Heart left ventricle (tissue), 13 donors: ENCODE results near the gene CDH23.

Source experiments
- POLR2A ChIP-seq, 2 donors: fragments of 450-650 bp; IDR thresholded peaks; one replicate each; pipeline ENCODE4 v1.6.1; 2017; ENCODE audit warnings: antibody characterized with exemption in 2 of 2, mild to moderate bottlenecking in 2 of 2, moderate library complexity in 2 of 2
- TF ChIP-seq, protein P1 (sequence below), 12 donors: fragments of 200-600 bp; sonication (generic) in 4 of 12; IDR thresholded peaks; one replicate each; pipeline versions ENCODE4 v1.5.0 to v1.8.0; 2018 to 2022; ENCODE audit warnings: antibody characterized with exemption in 12 of 12, mild to moderate bottlenecking in 5 of 12
- donor health status: ischemic (EF 13 %, LVEDD 7.1; RV severe dilation, severe dysfunction).
- donor health status: DM: no; HTN: yes; CAD: no.
- donor health status: DM: no; HTN: no; CAD: no.
- donor health status: ischemic (EF 25% LVEDD 6.9; RV normal size, moderate dysfunction).
- donor health status: ischemic (EF 25% LVEDD 5.7; RV mildly dilated, moderate dysfunction).
- donor health status: ischemic (EF 35%, LVEDD 5.7; RV mildly dilated, moderate dysfunction).
- donor health status: nonischemic (EF 11% LVEDD 7.7; RV severe dilation, severe dysfunction).
- donor health status: DM: yes; HTN: yes; CAD: no.
- donor health status: PGD.
- donor health status: ischemic (EF 29% LVEDD 5.4; RV normal size, mild dysfunction).
- donor health status: nonischemic (EF 23%, LVEDD 6.1; RV moderate dilation, normal function).

DNA sequence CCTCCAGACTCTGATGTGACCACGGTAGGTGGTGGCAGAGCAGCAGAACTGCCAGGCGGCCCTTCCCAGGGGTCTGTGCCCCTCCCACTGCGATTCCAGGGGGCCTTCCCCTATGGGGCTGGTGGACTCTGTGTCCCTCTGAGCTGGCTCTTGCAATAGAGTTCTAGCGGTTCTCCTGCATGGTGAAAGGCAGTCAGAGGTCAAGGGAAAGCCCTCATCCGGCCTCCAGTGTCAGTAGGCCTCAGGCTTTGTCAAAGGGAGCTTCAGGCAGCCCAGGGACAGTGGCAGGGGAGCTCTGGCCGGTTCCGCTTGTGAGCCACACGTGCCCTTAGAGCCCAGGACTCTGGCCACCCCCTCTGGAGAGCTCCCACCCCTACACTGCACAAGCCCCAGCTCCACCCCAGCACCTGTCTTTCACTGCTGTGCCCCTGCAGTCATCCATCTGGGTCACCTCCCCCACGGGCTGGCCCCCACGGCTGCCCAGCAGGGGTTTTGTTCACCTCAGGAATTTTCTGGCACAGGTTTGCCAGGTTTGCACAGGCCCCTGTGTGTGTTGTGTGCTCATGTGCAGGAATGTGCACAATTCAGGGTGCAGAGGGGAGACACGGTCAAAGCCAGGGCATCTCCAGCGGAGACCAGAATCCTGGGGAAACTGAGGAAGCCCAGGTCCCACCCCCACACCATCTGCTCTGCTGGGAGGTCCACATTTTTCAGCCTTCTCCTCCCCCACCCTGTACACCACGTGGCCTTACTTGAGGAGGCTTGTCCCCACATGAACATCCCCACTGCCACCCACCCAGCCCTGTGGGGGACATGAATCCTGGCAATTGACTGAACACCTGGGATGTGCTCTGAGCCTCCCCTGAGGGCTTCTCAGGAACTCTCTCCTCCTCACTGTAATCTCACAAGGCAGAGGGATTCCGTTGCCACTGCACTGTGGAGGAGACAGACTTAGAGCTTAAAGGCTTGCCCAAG is 299.1 kb downstream of the CDH23 start:
- TF ChIP-seq, protein P1, sequence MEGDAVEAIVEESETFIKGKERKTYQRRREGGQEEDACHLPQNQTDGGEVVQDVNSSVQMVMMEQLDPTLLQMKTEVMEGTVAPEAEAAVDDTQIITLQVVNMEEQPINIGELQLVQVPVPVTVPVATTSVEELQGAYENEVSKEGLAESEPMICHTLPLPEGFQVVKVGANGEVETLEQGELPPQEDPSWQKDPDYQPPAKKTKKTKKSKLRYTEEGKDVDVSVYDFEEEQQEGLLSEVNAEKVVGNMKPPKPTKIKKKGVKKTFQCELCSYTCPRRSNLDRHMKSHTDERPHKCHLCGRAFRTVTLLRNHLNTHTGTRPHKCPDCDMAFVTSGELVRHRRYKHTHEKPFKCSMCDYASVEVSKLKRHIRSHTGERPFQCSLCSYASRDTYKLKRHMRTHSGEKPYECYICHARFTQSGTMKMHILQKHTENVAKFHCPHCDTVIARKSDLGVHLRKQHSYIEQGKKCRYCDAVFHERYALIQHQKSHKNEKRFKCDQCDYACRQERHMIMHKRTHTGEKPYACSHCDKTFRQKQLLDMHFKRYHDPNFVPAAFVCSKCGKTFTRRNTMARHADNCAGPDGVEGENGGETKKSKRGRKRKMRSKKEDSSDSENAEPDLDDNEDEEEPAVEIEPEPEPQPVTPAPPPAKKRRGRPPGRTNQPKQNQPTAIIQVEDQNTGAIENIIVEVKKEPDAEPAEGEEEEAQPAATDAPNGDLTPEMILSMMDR (IDR thresholded peaks at IDR 0.05), result no peak
- TF ChIP-seq POLR2A (IDR thresholded peaks at IDR 0.05), result no peak
